Neural progenitor cell (in vitro differentiated cells): ENCODE results near the gene CCDC15. TPM values are rescaled to one million over a fixed set of nuclear protein-coding genes. Genes with fewer than 3 reads are reported as not detected.
A peak's percentile ranks its signal among the peaks of the same experiment; 100 is the strongest.

ENCODE experiments used
- DNase-seq: peaks from one replicate; pipeline ENCODE4 v3.0.0-alpha.2; 2016; ENCODE audit warnings: low spot score
- H2AFZ ChIP-seq: fragments of 200-600 bp; sonication (generic); replicated peaks from 2 replicates; pipeline ENCODE4 v1.6.1; 2016; ENCODE audit warnings: antibody characterized with exemption
- H3F3A ChIP-seq: fragments of 200-600 bp; sonication (generic); 2 replicates; pipeline ENCODE4 v1.6.1; 2016; ENCODE audit warnings: antibody characterized with exemption, low read depth
- H3K27ac ChIP-seq: fragments of 200-600 bp; sonication (generic); 2 replicates; pipeline ENCODE4 v1.5.1; 2016; ENCODE audit warnings: mild to moderate bottlenecking
- H3K27me3 ChIP-seq: fragments of 200-600 bp; sonication (generic); 2 replicates; pipeline ENCODE4 v1.6.1; 2016; ENCODE audit warnings: mild to moderate bottlenecking, moderate library complexity
- H3K36me3 ChIP-seq: fragments of 200-600 bp; sonication (generic); 2 replicates; pipeline ENCODE4 v1.5.1; 2016
- H3K4me1 ChIP-seq: fragments of 200-600 bp; sonication (generic); 2 replicates; pipeline ENCODE4 v1.6.1; 2016; ENCODE audit warnings: mixed run types
- H3K4me2 ChIP-seq: fragments of 200-600 bp; sonication (generic); 2 replicates; pipeline ENCODE4 v1.6.1; 2016
- H3K4me3 ChIP-seq: fragments of 200-600 bp; sonication (generic); 2 replicates; pipeline ENCODE4 v1.5.1; 2016
- H3K79me2 ChIP-seq: fragments of 200-600 bp; sonication (generic); 2 replicates; pipeline ENCODE4 v1.6.1; 2016; ENCODE audit warnings: low read depth
- H3K9ac ChIP-seq: fragments of 200-600 bp; sonication (generic); 2 replicates; pipeline ENCODE4 v1.6.1; 2016
- H3K9me3 ChIP-seq: fragments of 200-600 bp; sonication (generic); 2 replicates; pipeline ENCODE4 v1.5.1; 2016; ENCODE audit warnings: low read depth
- H4K20me1 ChIP-seq: fragments of 200-600 bp; sonication (generic); 2 replicates; pipeline ENCODE4 v1.6.1; 2016; ENCODE audit warnings: low read depth
- H3K27ac Mint-ChIP-seq: 3 replicates; pipeline ENCODE4 v1.8.0; 2021; ENCODE audit warnings: mixed read lengths
- H3K27me3 Mint-ChIP-seq: 2 replicates; pipeline ENCODE4 v1.8.0; 2022; ENCODE audit warnings: low read depth, mild to moderate bottlenecking, inconsistent platforms, moderate library complexity, mixed read lengths; ENCODE audit not compliant: insufficient read depth
- H3K36me3 Mint-ChIP-seq: 3 replicates; pipeline ENCODE4 v1.8.0; 2021; ENCODE audit warnings: mixed read lengths
- H3K4me1 Mint-ChIP-seq: 3 replicates; pipeline ENCODE4 v1.8.0; 2021; ENCODE audit warnings: mixed read lengths
- H3K4me3 Mint-ChIP-seq: 3 replicates; pipeline ENCODE4 v1.8.0; 2021; ENCODE audit warnings: mild to moderate bottlenecking, moderate library complexity, mixed read lengths
- H3K9me3 Mint-ChIP-seq: 3 replicates; pipeline ENCODE4 v1.8.0; 2020; ENCODE audit warnings: mixed read lengths
- EZH2 ChIP-seq: fragments of 200-600 bp; sonication (generic); IDR thresholded peaks from 2 replicates; pipeline ENCODE4 v1.6.1; 2017; ENCODE audit warnings: antibody characterized with exemption, mild to moderate bottlenecking, moderate library complexity
- EZH2phosphoT487 ChIP-seq: fragments of 200-600 bp; sonication (generic); IDR thresholded peaks from 2 replicates; pipeline ENCODE4 v1.6.1; 2017; ENCODE audit warnings: antibody characterized with exemption
- total RNA-seq: library from RNA; depleted of rRNA; stranded (reverse); fragments of >200 nt; gene quantifications from 2 replicates; pipeline ENCODE4 v1.2.3, GENCODE V29; 2015; ENCODE audit warnings: low replicate concordance
- TF ChIP-seq, protein P1 (sequence below): fragments of 200-600 bp; sonication (generic); IDR thresholded peaks from 2 replicates; pipeline ENCODE4 v1.5.1; 2017; ENCODE audit warnings: antibody characterized with exemption, mild to moderate bottlenecking

Gene CCDC15
- total RNA-seq, 1 donor from 2014 or later: 11.2 TPM

DNA sequence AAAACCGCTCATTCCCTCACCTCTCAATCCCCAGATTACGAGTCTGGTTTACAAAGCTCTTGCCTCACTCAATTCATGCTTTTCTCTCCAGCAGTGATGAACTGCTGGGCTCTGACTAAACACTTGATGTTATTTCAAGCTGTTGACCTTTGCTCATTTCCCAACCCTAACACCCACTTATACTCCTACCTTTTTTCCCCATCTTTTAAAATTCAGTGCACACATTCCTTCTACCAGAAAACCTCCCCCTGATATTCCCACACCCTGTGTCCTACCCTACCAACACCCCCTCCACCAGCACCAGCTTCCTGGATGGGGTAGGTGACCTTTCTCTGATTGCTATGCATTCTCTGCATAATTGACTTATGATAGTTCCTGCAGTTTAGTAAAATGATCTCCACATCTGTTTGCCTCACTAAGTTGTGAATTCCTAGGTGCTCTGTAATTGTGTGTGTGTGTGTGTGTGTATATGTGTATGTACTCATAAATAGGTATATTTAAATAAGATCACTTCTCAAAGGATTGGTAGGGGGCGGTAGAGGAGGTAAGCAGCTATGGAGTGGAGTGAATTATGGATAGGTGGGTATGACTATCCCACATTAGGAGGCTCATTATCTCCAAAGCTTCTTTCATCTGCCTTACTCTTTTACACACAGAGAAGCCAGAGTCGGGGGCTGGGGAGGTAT is 19.0 kb upstream of the CCDC15 start:
- H3K36me3 Mint-ChIP-seq: no peaks in the 10 kb centered on the region

DNA sequence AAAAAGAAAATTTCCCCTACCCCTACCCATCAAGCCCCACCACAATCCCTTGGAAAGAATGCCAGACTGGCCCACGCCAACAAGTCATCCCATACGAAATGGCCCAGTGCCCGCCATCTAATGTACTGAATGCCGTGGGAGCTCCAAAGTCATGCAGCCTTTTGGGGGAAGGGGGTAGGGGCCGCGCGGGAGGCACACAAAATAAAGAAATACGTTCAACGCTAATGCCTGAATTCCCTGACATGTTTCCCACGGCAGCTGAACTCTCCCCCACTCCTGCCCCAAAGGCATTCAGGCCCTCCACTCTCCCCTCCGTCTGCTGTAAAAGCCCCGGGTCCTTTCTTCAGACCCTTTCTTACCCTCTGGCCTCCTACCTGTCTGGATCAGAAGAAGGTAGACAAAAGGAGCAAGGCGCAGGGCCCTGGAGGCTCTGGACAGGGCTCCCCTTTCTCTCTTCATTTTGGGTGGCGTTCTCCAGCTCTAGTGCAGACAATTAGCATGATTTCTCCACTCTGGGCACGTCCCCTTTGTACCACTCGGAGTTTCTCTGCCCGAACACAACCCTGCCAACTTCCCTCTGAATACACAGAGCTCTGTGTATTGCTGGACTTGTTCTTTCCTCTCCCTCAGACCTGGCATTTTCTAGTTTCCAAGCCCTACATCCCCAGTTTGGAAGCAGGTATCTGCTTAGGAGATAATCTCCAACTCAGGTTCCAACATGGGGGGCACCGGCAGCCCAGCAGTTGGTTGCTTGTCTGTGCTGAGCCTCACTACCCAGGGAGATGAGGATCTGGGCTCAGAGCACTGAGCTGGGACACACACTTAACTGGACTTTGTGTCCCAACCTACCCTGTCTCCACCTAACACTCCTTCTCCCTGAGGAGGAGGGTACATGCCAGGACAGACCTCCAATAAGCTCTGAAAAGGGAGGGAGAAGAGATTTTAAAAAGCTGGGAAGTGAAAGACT is 18.2 kb upstream of the CCDC15 start, which contains the start of gene HEPACAM:
Gene HEPACAM, minus strand, starts transcription at position 500 of the 967 bp plus-strand sequence. Its CDS starts 41 bp downstream, at position 459.
- Histone ChIP-seq H3K9ac (no peak within 1 kb of the TSS), H3K27me3 (peaks cover 43% of the 10 kb centered on the region), H3K79me2 (no peaks in the 10 kb centered on the region), H3K4me2 (peak within 1 kb of the TSS; percentile 12), H3K4me3 (no peak within 1 kb of the TSS), H2AFZ (no peak within 1 kb of the TSS), H3K27ac (no peak within 1 kb of the TSS), H3K36me3 (no peaks in the 10 kb centered on the region), H4K20me1 (no peaks in the 10 kb centered on the region), H3K4me1 (peaks cover 33% of the 10 kb centered on the region), H3F3A (no peaks in the 10 kb centered on the region), H3K9me3 (no peaks in the 10 kb centered on the region)
- TF ChIP-seq, protein P1, sequence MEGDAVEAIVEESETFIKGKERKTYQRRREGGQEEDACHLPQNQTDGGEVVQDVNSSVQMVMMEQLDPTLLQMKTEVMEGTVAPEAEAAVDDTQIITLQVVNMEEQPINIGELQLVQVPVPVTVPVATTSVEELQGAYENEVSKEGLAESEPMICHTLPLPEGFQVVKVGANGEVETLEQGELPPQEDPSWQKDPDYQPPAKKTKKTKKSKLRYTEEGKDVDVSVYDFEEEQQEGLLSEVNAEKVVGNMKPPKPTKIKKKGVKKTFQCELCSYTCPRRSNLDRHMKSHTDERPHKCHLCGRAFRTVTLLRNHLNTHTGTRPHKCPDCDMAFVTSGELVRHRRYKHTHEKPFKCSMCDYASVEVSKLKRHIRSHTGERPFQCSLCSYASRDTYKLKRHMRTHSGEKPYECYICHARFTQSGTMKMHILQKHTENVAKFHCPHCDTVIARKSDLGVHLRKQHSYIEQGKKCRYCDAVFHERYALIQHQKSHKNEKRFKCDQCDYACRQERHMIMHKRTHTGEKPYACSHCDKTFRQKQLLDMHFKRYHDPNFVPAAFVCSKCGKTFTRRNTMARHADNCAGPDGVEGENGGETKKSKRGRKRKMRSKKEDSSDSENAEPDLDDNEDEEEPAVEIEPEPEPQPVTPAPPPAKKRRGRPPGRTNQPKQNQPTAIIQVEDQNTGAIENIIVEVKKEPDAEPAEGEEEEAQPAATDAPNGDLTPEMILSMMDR: no peak
- no peak for TF ChIP-seq EZH2
- TF ChIP-seq EZH2phosphoT487: no peak
- no peaks in the 10 kb centered on the region for H3K9me3 Mint-ChIP-seq
- no peaks in the 10 kb centered on the region for H3K36me3 Mint-ChIP-seq
- no peak for DNase-seq
- peaks cover 6% of the 10 kb centered on the region for H3K27me3 Mint-ChIP-seq
- peaks cover 15% of the 10 kb centered on the region for H3K4me1 Mint-ChIP-seq
- no peak within 1 kb of the TSS for H3K4me3 Mint-ChIP-seq
- H3K27ac Mint-ChIP-seq: peak within 1 kb of the TSS; percentile 61

More for the DNA sequence above, 19.0 kb upstream of the CCDC15 start:
- Histone ChIP-seq H3K4me1 (peaks cover 33% of the 10 kb centered on the region), H2AFZ (no peak overlapping the region), H3K27ac (no peak overlapping the region), H3K4me3 (no peak overlapping the region), H3K4me2 (peak overlapping the region; percentile 12), H3K27me3 (peaks cover 51% of the 10 kb centered on the region), H3K9me3 (no peaks in the 10 kb centered on the region), H3K36me3 (no peaks in the 10 kb centered on the region), H3F3A (no peaks in the 10 kb centered on the region), H3K9ac (no peak overlapping the region), H4K20me1 (no peaks in the 10 kb centered on the region), H3K79me2 (no peaks in the 10 kb centered on the region)
- DNase-seq: no peak
- peaks cover 6% of the 10 kb centered on the region for H3K27me3 Mint-ChIP-seq
- H3K9me3 Mint-ChIP-seq: no peaks in the 10 kb centered on the region
- no peak overlapping the region for H3K27ac Mint-ChIP-seq
- no peak for TF ChIP-seq EZH2
- TF ChIP-seq, protein P1: peak; percentile 18
- H3K4me1 Mint-ChIP-seq: peaks cover 15% of the 10 kb centered on the region
- H3K4me3 Mint-ChIP-seq: no peak overlapping the region

DNA sequence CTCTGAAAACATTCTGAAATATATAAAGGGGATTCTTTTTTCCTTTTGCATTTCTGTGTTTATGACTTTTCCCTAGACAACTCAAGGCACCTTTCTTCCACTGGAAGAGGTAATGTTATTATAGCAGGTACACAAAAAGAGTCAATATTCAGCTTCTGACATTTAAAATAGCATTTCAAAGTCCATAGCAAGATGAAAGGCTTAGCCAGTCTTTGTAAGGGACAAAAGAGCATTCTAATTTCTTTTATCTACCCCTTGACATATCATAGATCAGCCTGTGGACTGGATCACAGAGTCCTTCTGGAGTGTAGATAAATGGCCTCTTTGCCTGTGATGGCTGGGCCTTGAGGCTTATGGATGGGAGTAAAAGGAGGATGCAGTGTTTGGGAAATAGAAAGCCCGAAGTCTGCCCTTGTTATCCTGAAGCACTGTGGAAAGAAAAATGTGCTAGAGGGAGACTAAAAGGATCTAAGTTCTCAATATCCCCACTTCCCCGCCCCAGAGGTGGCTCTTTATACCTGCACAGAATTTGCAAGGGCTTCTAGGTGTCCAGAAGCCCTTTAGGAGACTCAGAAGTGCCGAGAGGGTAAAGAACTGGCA is 16.6 kb upstream of the CCDC15 start:
- Mint-ChIP-seq H3K4me3 (no peak overlapping the region), H3K27ac (no peak overlapping the region), H3K36me3 (no peaks in the 10 kb centered on the region), H3K9me3 (no peaks in the 10 kb centered on the region), H3K27me3 (peaks cover 6% of the 10 kb centered on the region), H3K4me1 (peaks cover 17% of the 10 kb centered on the region)
- no peaks in the 10 kb centered on the region for H3K9me3 ChIP-seq
- no peak overlapping the region for H3K4me3 ChIP-seq
- no peak overlapping the region for H2AFZ ChIP-seq
- H4K20me1 ChIP-seq: no peaks in the 10 kb centered on the region
- no peaks in the 10 kb centered on the region for H3K36me3 ChIP-seq
- peaks cover 6% of the 10 kb centered on the region for H3F3A ChIP-seq
- H3K4me2 ChIP-seq: no peak overlapping the region
- peaks cover 44% of the 10 kb centered on the region for H3K4me1 ChIP-seq
- no peak for TF ChIP-seq EZH2phosphoT487
- TF ChIP-seq EZH2: no peak
- TF ChIP-seq, protein P1: no peak
- H3K79me2 ChIP-seq: no peaks in the 10 kb centered on the region
- no peak overlapping the region for H3K27ac ChIP-seq
- peaks cover 30% of the 10 kb centered on the region for H3K27me3 ChIP-seq
- no peak overlapping the region for H3K9ac ChIP-seq
- DNase-seq: no peak
